Right atrium auricular region (tissue), 2 donors: ENCODE data around the gene TAF3. TPM values are rescaled to one million over a fixed set of nuclear protein-coding genes. Genes with fewer than 3 reads are reported as not detected.

Experiments used
- DNase-seq: peaks from one replicate; pipeline ENCODE4 v3.0.0-alpha.2; 2019; ENCODE audit warnings: low spot score
- H3K27ac ChIP-seq, 2 donors: fragments of 200-600 bp; sonication (generic); 1 replicate in 1 of 2; 2 replicates in 1 of 2; pipeline ENCODE4 v1.5.1; 2016 to 2019
- H3K27me3 ChIP-seq, 2 donors: fragments of 200-600 bp; sonication (generic); one replicate each; pipeline versions ENCODE4 v1.5.1 to v1.6.0; 2017 to 2019
- H3K36me3 ChIP-seq: fragments of 200-600 bp; sonication (generic); one replicate; pipeline ENCODE4 v1.5.1; 2016
- H3K4me1 ChIP-seq, 2 donors: fragments of 200-600 bp; sonication (generic); one replicate each; pipeline versions ENCODE4 v1.5.1 to v1.6.0; 2017 to 2019
- H3K4me3 ChIP-seq, 2 donors: fragments of 200-600 bp; sonication (generic); 1 replicate in 1 of 2; 2 replicates in 1 of 2; pipeline ENCODE4 v1.5.1; 2017 to 2019; ENCODE audit warnings: mild to moderate bottlenecking in 1 of 2, moderate library complexity in 1 of 2
- H3K9me3 ChIP-seq, 2 donors: fragments of 200-600 bp; sonication (generic); one replicate each; pipeline ENCODE4 v1.5.1; 2019
- CTCF ChIP-seq, 2 donors: fragments of 200-600 bp; sonication (generic); IDR thresholded peaks; one replicate each; pipeline ENCODE4 v1.5.1; 2019; ENCODE audit warnings: antibody characterized with exemption in 2 of 2
- total RNA-seq, 2 donors: library from RNA; depleted of rRNA; stranded (reverse); fragments of >200 nt; gene quantifications; one replicate each; pipeline ENCODE4 v1.1.0, GENCODE V29; 2016

Gene TAF3
- total RNA-seq, 2 donors from 2014 or later, result 4.6 to 6.1 TPM

GRCh38 chr10:8059191-8059936, 241.1 kb downstream of the TAF3 start:
- peaks cover 0 to 15% of the 10 kb centered on the region in 2 donors for H3K4me1 ChIP-seq
- H3K9me3 ChIP-seq, result no peaks in the 10 kb centered on the region
- TF ChIP-seq CTCF (IDR thresholded peaks at IDR 0.05), result no peak
- no peak overlapping the region for H3K27ac ChIP-seq
- DNase-seq, result no peak
- peaks cover 5 to 15% of the 10 kb centered on the region in 2 donors for H3K27me3 ChIP-seq
- no peak overlapping the region for H3K4me3 ChIP-seq
- H3K36me3 ChIP-seq, result no peaks in the 10 kb centered on the region

GRCh38 chr10:8060010-8060703, 241.9 kb downstream of the TAF3 start:
- H3K9me3 ChIP-seq, result no peaks in the 10 kb centered on the region
- no peak overlapping the region for H3K27ac ChIP-seq
- H3K27me3 ChIP-seq, result peaks cover 2 to 10% of the 10 kb centered on the region in 2 donors
- no peak overlapping the region for H3K4me3 ChIP-seq
- peaks cover 0 to 8% of the 10 kb centered on the region in 2 donors for H3K4me1 ChIP-seq
- no peak for TF ChIP-seq CTCF (IDR thresholded peaks at IDR 0.05)
- H3K36me3 ChIP-seq, result no peaks in the 10 kb centered on the region
- DNase-seq, result no peak

- Histone ChIP-seq H3K27ac (no peak overlapping the region), H3K9me3 (no peaks in the 10 kb centered on the region), H3K4me3 (no peak overlapping the region), H3K36me3 (no peaks in the 10 kb centered on the region), H3K27me3 (peaks cover 0 to 5% of the 10 kb centered on the region in 2 donors), H3K4me1 (peaks cover 0 to 5% of the 10 kb centered on the region in 2 donors)
- no peak for TF ChIP-seq CTCF (IDR thresholded peaks at IDR 0.05)
- DNase-seq, result no peak
Observed at GRCh38 chr10:8060704-8061121, 242.4 kb downstream of the TAF3 start.

- no peaks in the 10 kb centered on the region for H3K36me3 ChIP-seq
- H3K9me3 ChIP-seq, result no peaks in the 10 kb centered on the region
- no peak for DNase-seq
- H3K4me1 ChIP-seq, result peaks cover 0 to 5% of the 10 kb centered on the region in 2 donors
- H3K4me3 ChIP-seq, result no peak overlapping the region
- no peak for TF ChIP-seq CTCF (IDR thresholded peaks at IDR 0.05)
- H3K27ac ChIP-seq, result no peak overlapping the region
- no peaks in the 10 kb centered on the region for H3K27me3 ChIP-seq
Observed at GRCh38 chr10:8061274-8062211, 243.2 kb downstream of the TAF3 start.

GRCh38 chr10:8063128-8063908, 245.0 kb downstream of the TAF3 start:
- H3K9me3 ChIP-seq, result no peaks in the 10 kb centered on the region
- no peak for TF ChIP-seq CTCF (IDR thresholded peaks at IDR 0.05)
- H3K27ac ChIP-seq, result no peak overlapping the region
- no peaks in the 10 kb centered on the region for H3K27me3 ChIP-seq
- no peak for DNase-seq
- no peaks in the 10 kb centered on the region for H3K36me3 ChIP-seq
- no peak overlapping the region for H3K4me3 ChIP-seq
- peaks cover 0 to 3% of the 10 kb centered on the region in 2 donors for H3K4me1 ChIP-seq
